ENCODE data around the gene CHRNA7. TPM values are rescaled to one million over a fixed set of nuclear protein-coding genes. Genes with fewer than 3 reads are reported as not detected.
"Not testable (repeated sequence)": the region's sequence is repeated elsewhere in the genome, so short reads cannot be mapped to it uniquely, and the experiment has no call there.

Gene CHRNA7
- polyA plus RNA-seq, 4 donors, result 9.7 to 33.2 (median 21.4) TPM

GRCh38 chr15:32117122-32117521, 86.8 kb downstream of the CHRNA7 start:
- DNase-seq (ENCODE audit: low read depth in 4 of 4, low spot score in 2 of 4), result no peak

- no peak for DNase-seq (ENCODE audit: low read depth in 4 of 4, low spot score in 2 of 4)
Measured at GRCh38 chr15:32119286-32119685, 89.0 kb downstream of the CHRNA7 start.

DNA sequence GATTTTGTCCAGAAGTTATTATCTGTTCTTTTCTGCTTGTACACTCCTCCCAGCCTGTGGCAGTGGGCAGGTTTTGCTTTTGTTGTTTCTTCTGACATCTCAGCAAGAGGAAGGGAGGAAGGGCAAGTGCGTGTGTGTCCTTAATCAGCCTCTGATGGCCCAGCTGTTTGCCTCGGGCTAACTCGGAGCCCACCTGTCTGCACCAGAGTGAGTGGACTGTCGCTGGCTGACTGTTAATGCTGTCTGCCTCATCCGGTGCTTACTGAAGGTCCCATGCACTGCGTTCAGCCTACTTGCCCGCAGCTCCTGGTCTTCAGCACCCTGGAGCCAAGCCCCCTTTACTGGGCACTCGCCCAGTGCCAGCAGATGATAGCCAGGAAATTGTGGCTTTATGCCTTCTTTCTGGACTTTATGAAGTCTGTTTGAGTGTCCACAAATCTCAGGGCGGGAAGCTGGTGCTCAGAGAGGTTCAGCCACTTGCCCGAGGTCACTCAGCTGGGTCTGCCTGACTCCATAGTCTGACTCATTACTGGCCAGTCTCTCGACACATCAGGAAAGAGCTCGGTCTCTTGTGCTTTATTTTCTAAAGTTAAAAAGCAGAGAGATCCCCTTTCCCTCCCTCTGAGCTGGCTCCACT, 89.5 kb downstream of the CHRNA7 start:
- DNase-seq (ENCODE audit: low read depth in 4 of 4, low spot score in 2 of 4), result no peak

DNA sequence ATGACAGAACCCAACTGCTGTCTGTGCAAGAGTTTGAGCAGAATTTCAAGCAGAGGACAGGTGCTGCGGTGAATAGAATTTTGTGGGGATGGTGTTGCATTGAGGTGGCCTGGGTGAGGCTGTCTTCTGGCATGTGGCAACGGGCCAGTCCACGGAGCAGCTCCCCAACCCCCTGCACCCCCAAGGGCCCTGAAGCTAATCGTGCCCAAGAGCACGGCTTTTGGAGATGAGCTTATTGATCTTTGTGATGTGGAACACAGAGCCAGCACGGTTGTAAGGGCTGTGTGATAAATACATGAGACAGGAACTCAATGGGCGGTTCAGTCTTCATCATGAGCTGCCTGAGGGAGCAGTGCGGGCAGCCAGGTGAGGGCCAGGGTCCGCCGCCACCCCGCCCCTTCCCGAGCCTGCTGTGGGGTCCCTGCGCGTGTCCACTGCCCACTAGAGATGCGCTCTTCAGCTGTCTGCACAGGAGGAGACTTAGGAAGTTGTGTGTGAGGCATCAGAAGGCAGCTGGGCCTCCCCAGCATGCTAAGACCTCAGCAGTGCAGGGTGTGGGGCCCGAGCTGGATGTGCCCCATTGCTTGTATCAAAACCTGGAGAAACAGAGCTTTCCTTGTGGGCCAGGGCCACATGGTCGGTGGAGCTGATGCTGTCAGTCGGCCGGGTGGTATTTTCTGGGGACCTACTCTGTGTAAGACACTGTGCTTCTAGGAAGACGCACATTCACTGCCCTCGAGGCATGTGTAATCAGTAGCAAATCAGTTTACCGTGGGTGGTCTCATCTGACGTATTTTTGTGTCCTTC, 90.5 kb downstream of the CHRNA7 start:
- DNase-seq (ENCODE audit: low read depth in 4 of 4, low spot score in 2 of 4), result no peak

DNA sequence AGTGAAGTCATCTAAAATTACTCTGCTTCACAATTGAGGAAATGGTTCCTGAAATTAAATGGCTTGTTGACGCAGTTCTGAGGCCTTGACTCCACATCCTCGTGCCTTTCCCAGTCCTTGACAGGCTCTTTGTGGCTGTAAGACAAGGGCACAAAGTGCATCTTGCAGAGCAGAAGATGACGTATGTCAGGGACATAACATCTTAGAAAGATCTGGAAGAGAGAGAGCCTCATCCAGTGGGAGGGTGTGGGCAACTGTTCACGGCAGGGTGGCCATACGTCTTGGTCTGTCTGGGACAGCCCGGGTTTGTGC, 91.0 kb downstream of the CHRNA7 start:
- DNase-seq (ENCODE audit: low read depth in 4 of 4, low spot score in 2 of 4), result no peak

GRCh38 chr15:32122013-32122412, 91.7 kb downstream of the CHRNA7 start:
- no peak for DNase-seq (ENCODE audit: low read depth in 4 of 4, low spot score in 2 of 4)

GRCh38 chr15:32123473-32123872, 93.2 kb downstream of the CHRNA7 start:
- DNase-seq (ENCODE audit: low read depth in 4 of 4, low spot score in 2 of 4), result no peak

- no peak for DNase-seq (ENCODE audit: low read depth in 4 of 4, low spot score in 2 of 4)
Measured at GRCh38 chr15:32124726-32125125, 94.4 kb downstream of the CHRNA7 start.

DNA sequence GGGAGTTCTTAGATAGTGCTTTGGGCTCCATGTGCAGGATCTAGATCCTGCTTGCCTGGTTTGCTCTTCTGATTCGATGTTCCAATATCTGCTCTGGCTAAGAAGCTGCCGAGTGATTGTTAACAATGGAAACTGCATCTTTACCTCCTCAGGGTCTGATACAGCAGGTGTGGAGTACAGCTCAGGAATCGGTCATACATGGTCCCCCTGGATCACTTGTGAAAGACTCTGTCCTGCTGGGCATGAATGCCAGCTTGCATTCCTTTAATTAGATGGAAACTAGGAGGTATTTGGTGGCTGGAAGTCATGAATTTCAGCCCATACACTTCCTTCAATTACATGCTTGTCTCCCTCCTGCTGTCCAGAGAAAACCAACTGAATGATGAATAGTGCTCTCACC, 95.3 kb downstream of the CHRNA7 start:
- DNase-seq (ENCODE audit: low read depth in 4 of 4, low spot score in 2 of 4), result no peak

DNA sequence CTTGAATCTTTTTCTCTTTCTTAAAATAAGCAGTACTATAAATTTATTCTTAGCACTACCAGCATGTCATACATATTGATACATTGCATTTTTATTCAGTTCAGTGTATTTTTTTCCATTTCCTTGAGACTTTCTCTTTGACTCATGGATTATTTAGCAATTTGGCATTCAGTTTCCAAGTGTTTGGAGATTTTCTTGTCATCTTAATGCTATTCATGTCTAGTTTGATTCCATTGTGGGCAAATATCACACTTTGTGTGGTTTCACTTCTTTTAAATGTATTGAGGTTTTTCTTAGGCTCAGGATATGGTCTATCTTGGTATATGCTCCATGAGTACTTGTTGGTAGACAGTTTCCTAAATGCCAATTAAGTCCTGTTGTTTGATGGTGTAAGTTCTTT, 99.5 kb downstream of the CHRNA7 start:
- DNase-seq (ENCODE audit: low read depth in 4 of 4, low spot score in 2 of 4), result no peak

- no peak for DNase-seq (ENCODE audit: low read depth in 4 of 4, low spot score in 2 of 4)
Measured at GRCh38 chr15:32130823-32131222, 100.5 kb downstream of the CHRNA7 start.

GRCh38 chr15:32131803-32132202, 101.5 kb downstream of the CHRNA7 start:
- DNase-seq (ENCODE audit: low read depth in 4 of 4, low spot score in 2 of 4), result no peak

DNA sequence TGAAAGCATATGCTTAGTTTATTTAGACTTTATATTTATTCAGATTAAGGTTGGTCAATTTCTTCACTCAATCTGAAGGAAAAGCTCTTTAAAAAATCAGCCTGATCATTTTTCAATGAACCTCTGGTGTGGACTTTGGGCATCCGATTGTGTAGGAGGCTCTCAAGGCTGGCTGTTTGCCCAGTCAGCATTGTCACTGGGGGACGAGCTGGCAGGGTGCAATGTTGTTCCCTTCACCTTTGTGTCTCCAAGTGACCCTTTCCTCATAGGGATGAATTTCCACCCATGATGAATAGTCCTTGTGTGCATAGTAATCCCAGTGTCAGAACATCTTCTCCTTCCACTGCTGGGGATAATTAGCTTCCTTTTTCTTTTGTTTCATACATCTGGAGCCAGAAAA, 102.5 kb downstream of the CHRNA7 start:
- DNase-seq (ENCODE audit: low read depth in 4 of 4, low spot score in 2 of 4), result no peak

DNA sequence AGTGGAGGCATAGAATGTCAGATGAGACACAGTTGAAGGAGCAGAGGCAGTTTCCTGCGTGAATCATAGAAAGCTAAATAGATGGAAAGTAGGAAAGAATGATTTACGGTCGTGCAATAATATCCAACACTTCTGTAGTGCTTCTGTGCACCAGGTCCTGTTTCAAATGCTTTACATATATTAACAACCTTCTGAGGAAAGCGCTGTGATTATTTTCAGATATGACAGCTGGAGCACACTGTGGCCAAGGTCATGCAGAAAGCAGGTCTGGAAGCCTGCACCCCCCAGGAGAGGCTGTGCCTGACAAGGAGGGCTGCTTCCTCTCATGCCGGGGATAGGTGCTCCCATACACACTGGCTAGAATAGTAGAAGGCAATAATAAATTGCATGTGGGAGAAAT, 104.5 kb downstream of the CHRNA7 start:
- DNase-seq (ENCODE audit: low read depth in 4 of 4, low spot score in 2 of 4), result no peak

DNA sequence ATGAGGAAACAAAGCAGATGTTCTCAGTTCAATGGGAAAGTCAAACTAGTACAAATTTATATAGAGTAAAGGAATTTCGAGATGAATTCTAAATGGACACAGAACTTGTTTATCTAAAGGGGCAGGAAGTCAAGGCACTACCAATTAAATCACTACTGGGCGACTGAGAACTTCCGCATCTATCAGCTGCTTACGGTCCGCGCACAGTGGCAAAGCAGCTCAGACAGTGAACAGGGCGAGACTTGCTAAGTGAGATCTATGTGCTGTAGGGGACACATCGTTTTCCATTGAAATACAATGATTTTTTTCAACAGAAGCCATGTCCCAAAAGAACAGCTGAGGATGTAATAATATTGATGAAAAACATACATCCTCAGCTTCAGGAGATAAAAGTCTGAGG, 105.0 kb downstream of the CHRNA7 start:
- no peak for DNase-seq (ENCODE audit: low read depth in 4 of 4, low spot score in 2 of 4)

DNA sequence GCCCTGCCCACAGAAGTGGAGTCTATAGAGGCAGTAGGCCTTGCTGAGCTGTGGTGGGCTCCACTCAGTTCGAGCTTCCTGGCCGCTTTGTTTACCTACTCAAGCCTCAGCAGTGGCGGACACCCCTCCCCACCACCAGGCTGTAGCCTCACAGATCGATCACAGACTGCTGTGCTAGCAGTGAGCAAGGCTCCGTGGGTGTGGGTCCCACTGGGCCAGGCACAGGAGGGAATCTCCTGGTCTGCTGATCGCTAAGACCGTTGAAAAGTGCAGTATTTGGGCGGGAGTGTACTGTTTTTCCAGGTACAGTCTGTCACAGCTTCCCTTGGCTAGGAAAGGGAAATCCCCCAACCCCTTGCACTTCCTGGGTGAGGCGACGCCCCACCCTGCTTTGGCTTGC, 115.2 kb downstream of the CHRNA7 start:
- DNase-seq (ENCODE audit: low read depth in 4 of 4, low spot score in 2 of 4), result not testable (repeated sequence)

- DNase-seq (ENCODE audit: low read depth in 4 of 4, low spot score in 2 of 4), result no peak
Measured at GRCh38 chr15:32148833-32149555, 118.7 kb downstream of the CHRNA7 start.

GRCh38 chr15:32152574-32152973, 122.3 kb downstream of the CHRNA7 start:
- no peak for DNase-seq (ENCODE audit: low read depth in 4 of 4, low spot score in 2 of 4)

DNA sequence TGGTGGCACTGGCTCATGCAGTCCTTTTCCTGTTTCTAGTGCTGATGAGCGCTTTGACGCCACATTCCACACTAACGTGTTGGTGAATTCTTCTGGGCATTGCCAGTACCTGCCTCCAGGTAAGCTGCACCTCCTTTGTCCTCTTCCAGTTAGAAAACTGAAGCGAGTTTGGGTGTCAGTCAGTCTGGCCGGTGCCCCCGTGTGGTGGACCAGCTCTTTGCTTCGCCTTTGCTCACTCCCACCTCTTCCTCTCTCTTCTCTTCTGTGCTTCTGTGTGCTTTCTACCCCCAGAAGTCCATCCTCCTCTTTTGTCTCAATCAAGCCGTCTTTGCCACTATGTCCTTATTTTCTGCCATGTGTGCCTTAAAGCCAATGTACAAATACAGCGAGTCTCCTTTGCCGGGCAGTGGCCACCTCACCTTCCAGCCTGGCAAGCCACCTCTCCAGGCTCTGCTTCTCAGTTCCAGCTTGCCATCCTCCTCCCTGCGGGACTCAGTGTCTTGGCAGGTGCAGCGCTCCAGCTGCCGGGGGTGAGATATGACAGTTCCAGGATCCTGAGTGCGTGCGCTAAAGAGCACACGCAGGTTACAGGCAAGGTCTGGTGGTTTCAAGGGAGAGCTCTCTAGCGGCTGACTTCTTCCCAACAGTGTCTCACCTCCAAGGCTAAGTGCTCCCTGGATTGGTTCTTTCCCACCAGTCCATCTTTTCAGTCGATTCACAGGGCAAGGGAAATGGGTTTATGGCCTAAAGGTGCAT, 123.7 kb downstream of the CHRNA7 start:
- DNase-seq (ENCODE audit: low read depth in 4 of 4, low spot score in 2 of 4), result not testable (repeated sequence)

- DNase-seq (ENCODE audit: low read depth in 4 of 4, low spot score in 2 of 4), result not testable (repeated sequence)
Measured at GRCh38 chr15:32162143-32162542, 131.8 kb downstream of the CHRNA7 start.

DNA sequence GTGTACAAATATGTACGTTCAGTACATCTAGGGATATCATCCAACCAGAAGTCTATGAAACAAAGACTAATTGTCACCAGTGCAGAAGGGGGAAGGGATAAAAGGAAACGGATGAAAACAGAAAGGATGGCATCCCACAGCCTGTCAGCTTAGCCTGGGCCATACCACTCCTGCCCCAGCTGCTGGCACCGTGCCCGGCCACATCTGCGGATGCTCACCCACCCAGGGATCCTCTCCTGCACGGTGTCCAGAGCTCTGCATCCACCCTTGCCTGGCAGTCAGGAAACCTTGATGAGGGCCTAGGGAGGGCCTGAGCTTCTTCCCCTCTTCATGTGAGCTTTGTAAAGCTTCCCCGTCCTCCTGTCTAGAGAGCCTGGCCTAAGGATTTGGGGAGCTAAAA, 133.8 kb downstream of the CHRNA7 start:
- not testable (repeated sequence) for DNase-seq (ENCODE audit: low read depth in 4 of 4, low spot score in 2 of 4)

All from left renal cortex interstitium (tissue), 4 donors.